ENCODE data around the gene TFF3.
"Not testable (repeated sequence)": the region's sequence is repeated elsewhere in the genome, so short reads cannot be mapped to it uniquely, and the experiment has no call there.

TFF3 gene

GRCh38 chr21:42304556-42305454 lies 10.4 kb downstream of the TFF3 start:
- no peak for DNase-seq (ENCODE audit: low read depth)

- DNase-seq (ENCODE audit: low read depth): no peak
Observed at GRCh38 chr21:42303443-42303842, 11.8 kb downstream of the TFF3 start.

GRCh38 chr21:42302794-42303193 lies 12.4 kb downstream of the TFF3 start:
- DNase-seq (ENCODE audit: low read depth): no peak

DNA sequence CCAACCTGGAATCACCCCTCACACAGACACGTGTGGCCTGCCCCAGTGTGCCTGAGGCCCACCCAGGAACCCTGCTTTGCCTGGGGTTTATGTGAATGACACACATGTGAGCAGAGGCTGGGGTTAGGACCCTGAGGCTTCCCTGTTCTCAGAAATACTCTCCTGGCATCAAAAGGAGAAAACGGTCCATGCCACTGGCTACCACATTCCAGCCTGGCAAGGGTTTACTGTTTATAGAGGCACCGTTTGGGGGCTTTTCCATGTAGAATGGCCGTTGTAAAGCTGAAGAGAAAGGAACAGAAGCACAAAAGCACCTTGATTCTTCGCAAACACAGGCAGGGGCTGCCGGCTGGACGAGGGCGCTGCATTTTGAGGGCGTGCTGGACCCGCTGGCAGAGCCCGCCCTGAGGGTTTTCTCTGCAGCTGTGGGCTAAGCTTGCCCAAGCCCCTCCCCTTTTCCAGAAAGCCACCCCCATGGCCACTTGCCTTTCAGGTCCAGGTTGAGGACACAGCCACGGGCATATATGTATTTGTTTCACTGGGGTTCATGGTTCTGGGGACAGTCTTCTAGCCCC lies 13.0 kb downstream of the TFF3 start:
- no peak for DNase-seq (ENCODE audit: low read depth)

DNA sequence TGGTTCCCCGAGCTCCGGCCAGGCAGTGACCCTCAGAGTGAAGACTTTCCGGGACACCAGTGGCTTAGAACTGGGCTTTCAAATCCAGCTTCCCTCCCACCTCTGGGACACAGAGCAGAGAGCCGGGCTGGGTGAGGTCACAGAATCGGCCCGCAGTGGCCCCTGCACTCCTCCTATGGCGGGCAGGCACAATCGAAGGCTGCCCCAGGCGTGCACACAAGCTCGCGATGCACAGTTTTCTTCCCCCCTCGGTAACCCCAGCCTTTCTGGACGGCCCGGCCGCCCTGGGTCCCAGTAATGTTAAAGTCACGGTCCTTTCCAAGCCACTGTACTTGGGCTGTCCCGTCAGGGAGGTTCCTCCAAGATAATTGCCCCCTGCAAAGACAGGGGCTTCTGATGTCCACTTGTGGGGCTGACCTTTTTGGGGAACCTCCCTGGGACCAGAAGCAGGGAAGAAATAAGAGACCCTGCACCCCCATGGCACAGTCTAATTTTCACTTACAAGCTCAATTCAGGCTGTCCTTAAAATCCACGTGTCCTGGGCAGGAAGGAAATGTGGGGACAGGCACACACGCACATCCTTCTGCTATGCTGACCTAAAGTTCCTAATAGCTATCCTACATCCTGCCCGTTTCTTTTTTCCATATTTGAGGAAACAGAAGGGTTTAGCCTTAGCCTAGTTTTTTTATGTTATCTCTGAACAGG lies 13.7 kb downstream of the TFF3 start:
- no peak for DNase-seq (ENCODE audit: low read depth)

DNA sequence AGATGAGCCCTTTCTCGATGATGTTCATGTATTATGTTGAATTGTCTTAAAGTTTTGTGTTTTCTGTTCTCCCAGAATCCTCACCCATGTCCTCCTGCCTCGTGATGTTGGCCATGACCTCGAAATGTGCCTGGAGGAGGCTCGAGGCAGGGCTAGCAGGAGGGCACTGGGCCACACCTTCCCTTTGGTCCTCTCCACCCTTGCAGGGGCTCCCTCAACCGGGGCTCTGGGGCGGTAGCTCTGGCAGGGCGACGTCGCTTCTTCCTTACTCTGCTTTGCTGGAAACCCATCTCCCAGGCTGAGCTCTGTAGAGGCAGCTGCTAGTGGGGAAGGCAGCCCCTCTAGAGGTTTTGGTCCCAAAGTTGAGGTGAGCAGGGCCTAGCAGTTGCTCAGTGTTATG lies 14.3 kb downstream of the TFF3 start:
- DNase-seq (ENCODE audit: low read depth): no peak

- no peak for DNase-seq (ENCODE audit: low read depth)
Observed at GRCh38 chr21:42300045-42300583, 15.1 kb downstream of the TFF3 start.

DNA sequence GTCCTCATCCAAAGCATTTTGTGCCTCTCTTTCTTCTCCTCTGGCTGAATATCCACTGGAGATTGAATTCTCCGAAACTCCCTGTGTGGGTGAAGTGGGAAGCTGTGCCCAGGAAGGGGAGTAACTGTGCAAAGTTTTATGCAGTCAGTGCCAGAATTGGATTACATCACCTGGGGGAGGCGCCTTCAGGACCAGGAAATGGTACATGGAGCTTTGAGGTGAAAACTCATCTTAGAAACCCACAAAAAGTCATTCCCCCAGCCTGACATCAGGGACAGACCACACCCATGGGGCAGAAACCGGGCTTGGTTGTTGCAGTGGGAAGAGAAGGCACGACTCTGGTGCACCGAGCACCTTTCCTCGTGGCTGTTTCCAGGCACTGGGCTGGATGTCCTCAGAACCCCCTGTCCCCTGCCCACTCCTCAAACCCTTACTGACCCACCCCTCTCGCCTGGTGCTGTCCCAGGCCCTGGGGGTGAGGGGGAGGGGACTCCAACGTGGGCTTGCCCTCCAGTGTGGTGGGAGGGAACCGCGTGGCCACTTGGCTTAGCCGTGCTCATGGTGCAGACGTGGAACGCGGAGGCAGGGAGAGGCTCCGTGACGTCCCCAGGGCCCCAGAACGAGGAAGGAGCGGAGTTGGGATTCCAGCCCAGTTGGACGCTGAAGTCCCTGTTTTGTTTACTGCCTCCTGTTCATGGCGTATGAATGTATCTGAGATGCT lies 15.7 kb downstream of the TFF3 start:
- no peak for DNase-seq (ENCODE audit: low read depth)

- DNase-seq (ENCODE audit: low read depth): no peak
Observed at GRCh38 chr21:42298657-42299056, 16.6 kb downstream of the TFF3 start.

- DNase-seq (ENCODE audit: low read depth): no peak
Observed at GRCh38 chr21:42298237-42298636, 17.0 kb downstream of the TFF3 start.

- DNase-seq (ENCODE audit: low read depth): no peak
Observed at GRCh38 chr21:42297377-42297776, 17.8 kb downstream of the TFF3 start.

- no peak for DNase-seq (ENCODE audit: low read depth)
Observed at GRCh38 chr21:42296501-42296900, 18.7 kb downstream of the TFF3 start.

- no peak for DNase-seq (ENCODE audit: low read depth)
Observed at GRCh38 chr21:42295845-42296244, 19.4 kb downstream of the TFF3 start.

DNA sequence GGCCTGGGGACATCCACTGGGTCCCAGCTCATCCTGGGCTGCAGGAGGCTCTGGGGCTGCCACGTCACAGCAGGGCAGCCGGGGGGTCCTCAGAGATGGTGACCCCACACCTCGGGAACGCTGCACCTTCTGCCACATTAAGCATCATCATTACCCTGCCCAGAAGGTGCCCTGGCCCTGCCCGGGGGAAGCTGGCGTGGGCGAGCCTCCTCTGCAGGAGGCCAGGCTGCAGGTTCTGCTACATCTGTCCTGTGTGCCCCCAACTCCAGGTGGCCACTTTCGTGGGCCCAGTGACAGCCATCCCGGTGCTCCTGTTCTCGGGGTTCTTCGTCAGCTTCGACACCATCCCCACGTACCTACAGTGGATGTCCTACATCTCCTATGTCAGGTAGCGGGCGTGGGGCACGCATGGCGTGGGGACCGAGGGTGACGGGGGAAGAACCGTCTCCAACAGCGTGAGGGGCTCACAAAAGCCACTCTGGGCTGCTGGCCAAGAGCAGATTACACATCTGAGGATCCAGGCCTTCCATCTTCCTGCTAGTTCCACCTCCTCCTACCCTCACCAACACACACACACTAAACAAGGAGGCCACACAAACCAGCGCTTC lies 20.8 kb downstream of the TFF3 start:
- no peak for DNase-seq (ENCODE audit: low read depth)

- no peak for DNase-seq (ENCODE audit: low read depth)
Observed at GRCh38 chr21:42293649-42294272, 21.4 kb downstream of the TFF3 start.

- not testable (repeated sequence) for DNase-seq (ENCODE audit: low read depth)
Observed at GRCh38 chr21:42292563-42293142, 22.6 kb downstream of the TFF3 start.

GRCh38 chr21:42291751-42292562 lies 23.3 kb downstream of the TFF3 start:
- DNase-seq (ENCODE audit: low read depth): no peak

GRCh38 chr21:42291003-42291750 lies 24.0 kb downstream of the TFF3 start:
- DNase-seq (ENCODE audit: low read depth): no peak

DNA sequence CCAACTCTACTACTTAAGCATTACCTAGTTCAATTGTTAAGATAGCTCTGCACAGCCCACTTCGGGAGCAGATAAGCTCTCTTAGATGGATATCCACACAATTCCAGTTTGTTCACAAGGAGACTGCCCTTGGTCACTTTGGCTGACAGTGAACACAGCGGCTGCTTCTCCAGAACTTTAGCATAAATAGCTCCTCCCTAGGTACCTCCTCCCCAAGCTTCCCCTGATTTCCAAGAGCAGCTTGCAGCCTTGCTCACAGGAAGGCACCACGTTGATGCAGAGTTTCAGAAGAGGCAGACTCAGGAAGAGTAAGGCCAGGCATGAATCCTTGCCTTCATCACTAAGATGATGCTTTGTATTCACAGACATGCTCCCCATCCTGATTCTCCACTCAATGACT lies 24.7 kb downstream of the TFF3 start:
- no peak for DNase-seq (ENCODE audit: low read depth)
